H1 (cell line): Measurements from ENCODE around the gene SPTBN1. TPM values are rescaled to one million over a fixed set of nuclear protein-coding genes. Genes with fewer than 3 reads are reported as not detected.

Experiments
- CTCF ChIA-PET: fragments of 300-600 bp; sonication (Branson Sonifier 250); formaldehyde crosslinking; loops from one replicate; lab custom pipeline; 2021; ENCODE audit not compliant: partially characterized antibody; lab: Charles Lee
- POLR2A ChIA-PET: fragments of 300-600 bp; sonication (Branson Sonifier 250); formaldehyde crosslinking; loops from one replicate; lab custom pipeline; 2021; ENCODE audit warnings: inconsistent platforms; ENCODE audit not compliant: partially characterized antibody; lab: Charles Lee
- DNase-seq, 2 experiments: peaks; one replicate each; pipeline versions ENCODE4 v3.0.0 to v3.0.0-alpha.2; 2010 to 2022; ENCODE audit warnings: low spot score in 2 of 2, low read depth in 1 of 2, mixed read lengths in 1 of 2
- FAIRE-seq: peaks from 2 replicates; lab custom pipeline; 2011; peaks lifted over from hg19 to GRCh38; lab: Jason Lieb, UNC
- H2AFZ ChIP-seq: 2 replicates; pipeline ENCODE4 v1.8.1; 2012; ENCODE audit warnings: low read length, inconsistent platforms
- H2AK5ac ChIP-seq: 2 replicates; pipeline ENCODE4 v1.6.1; 2013; ENCODE audit warnings: low read depth, low read length
- H2BK120ac ChIP-seq: replicated peaks from 2 replicates; pipeline ENCODE3; 2013; ENCODE audit warnings: low read depth, low read length, inconsistent platforms
- H2BK12ac ChIP-seq: 2 replicates; pipeline ENCODE4 v1.6.1; 2013; ENCODE audit warnings: low read depth, low read length
- H2BK15ac ChIP-seq: 2 replicates; pipeline ENCODE4 v1.6.1; 2013; ENCODE audit warnings: low read length
- H2BK20ac ChIP-seq: 2 replicates; pipeline ENCODE4 v1.6.1; 2013; ENCODE audit warnings: low read length
- H2BK5ac ChIP-seq: 2 replicates; pipeline ENCODE4 v1.6.1; 2013; ENCODE audit warnings: low read depth, low read length
- H3K14ac ChIP-seq: 2 replicates; pipeline ENCODE4 v1.6.1; 2013; ENCODE audit warnings: inconsistent platforms; ENCODE audit not compliant: insufficient read length
- H3K18ac ChIP-seq: 2 replicates; pipeline ENCODE4 v1.6.1; 2013; ENCODE audit warnings: low read length; ENCODE audit errors: extremely low read depth
- H3K23ac ChIP-seq: 2 replicates; pipeline ENCODE4 v1.6.1; 2013; ENCODE audit warnings: inconsistent platforms; ENCODE audit not compliant: insufficient read length
- H3K23me2 ChIP-seq: 2 replicates; pipeline ENCODE4 v1.6.1; 2013; ENCODE audit warnings: low read depth, low read length
- H3K27ac ChIP-seq: 2 replicates; pipeline ENCODE4 v1.6.1; 2011; ENCODE audit warnings: low read depth, low read length, inconsistent platforms
- H3K27me3 ChIP-seq, 4 experiments: replicated peaks in 1 of 4; 1 replicate in 1 of 4; 2 replicates in 3 of 4; pipeline versions ENCODE4 v1.6.1 to v1.8.1; 2011 to 2013; ENCODE audit warnings: low read length in 3 of 4, mild to moderate bottlenecking in 3 of 4, inconsistent platforms in 2 of 4, mixed read lengths in 2 of 4, moderate library complexity in 1 of 4; ENCODE audit not compliant: control insufficient read depth in 3 of 4, insufficient read depth in 3 of 4; ENCODE audit errors: extremely low read depth in 1 of 4
- H3K36me3 ChIP-seq, 4 experiments: 2 replicates each; pipeline versions ENCODE4 v1.6.1 to v1.8.1; 2011 to 2013; ENCODE audit warnings: mild to moderate bottlenecking in 4 of 4, low read length in 3 of 4, moderate library complexity in 2 of 4, control low read depth in 1 of 4, inconsistent platforms in 1 of 4; ENCODE audit not compliant: insufficient read depth in 4 of 4, control insufficient read depth in 2 of 4
- H3K4ac ChIP-seq: replicated peaks from 2 replicates; pipeline ENCODE3; 2013; ENCODE audit warnings: low read length, low read depth, mixed read lengths, inconsistent platforms; ENCODE audit not compliant: insufficient read length
- H3K4me1 ChIP-seq, 4 experiments: replicated peaks in 1 of 4; 1 replicate in 1 of 4; 2 replicates in 3 of 4; pipeline versions ENCODE4 v1.6.1 to v1.8.1; 2011 to 2013; ENCODE audit warnings: low read length in 3 of 4, inconsistent platforms in 2 of 4, mixed read lengths in 1 of 4; ENCODE audit not compliant: insufficient read depth in 4 of 4, control insufficient read depth in 3 of 4
- H3K4me2 ChIP-seq, 2 experiments: 2 replicates each; pipeline versions ENCODE4 v1.6.1 to v1.8.1; 2011 to 2013; ENCODE audit warnings: low read depth in 2 of 2, low read length in 2 of 2, control low read depth in 1 of 2, inconsistent platforms in 1 of 2, mild to moderate bottlenecking in 1 of 2; ENCODE audit not compliant: insufficient read depth in 1 of 2
- H3K4me3 ChIP-seq, 4 experiments: fragments of 200-600, 300-600 bp in 1 of 4; sonication (generic), shearing (Covaris generic), sonication (Bioruptor Twin) in 1 of 4; 2 replicates each; pipeline versions ENCODE4 v1.5.1 to v1.8.1; 2011 to 2016; ENCODE audit warnings: low read length in 4 of 4, low read depth in 3 of 4, control low read depth in 2 of 4, inconsistent platforms in 2 of 4, mild to moderate bottlenecking in 2 of 4, mixed read lengths in 1 of 4, moderate library complexity in 1 of 4; ENCODE audit not compliant: insufficient read depth in 2 of 4; ENCODE audit errors: extremely low read depth in 1 of 4
- H3K56ac ChIP-seq: replicated peaks from 2 replicates; pipeline ENCODE3; 2013; ENCODE audit warnings: low read depth, mild to moderate bottlenecking, mixed read lengths, low read length, inconsistent platforms; ENCODE audit not compliant: insufficient read length
- H3K79me1 ChIP-seq: 2 replicates; pipeline ENCODE4 v1.6.1; 2013; ENCODE audit warnings: low read depth, low read length, control low read depth
- H3K79me2 ChIP-seq, 2 experiments: 2 replicates each; pipeline versions ENCODE4 v1.6.1 to v1.8.1; 2012 to 2013; ENCODE audit warnings: low read length in 2 of 2, mild to moderate bottlenecking in 2 of 2, inconsistent platforms in 1 of 2; ENCODE audit not compliant: insufficient read depth in 2 of 2, control insufficient read depth in 1 of 2
- H3K9ac ChIP-seq, 4 experiments: replicated peaks in 1 of 4; 1 replicate in 1 of 4; 2 replicates in 3 of 4; pipeline versions ENCODE4 v1.6.1 to v1.8.1; 2011 to 2013; ENCODE audit warnings: low read depth in 3 of 4, low read length in 3 of 4, control low read depth in 2 of 4, mild to moderate bottlenecking in 2 of 4, moderate library complexity in 2 of 4, inconsistent platforms in 1 of 4; ENCODE audit errors: extremely low read depth in 1 of 4
- H3K9me3 ChIP-seq, 2 experiments: 2 replicates each; pipeline versions ENCODE4 v1.6.1 to v1.8.1; 2012 to 2013; ENCODE audit warnings: mild to moderate bottlenecking in 2 of 2, moderate library complexity in 2 of 2, control low read depth in 1 of 2, inconsistent platforms in 1 of 2, low read depth in 1 of 2, low read length in 1 of 2, mixed read lengths in 1 of 2; ENCODE audit not compliant: insufficient read depth in 2 of 2
- H4K20me1 ChIP-seq, 2 experiments: replicated peaks in 1 of 2; 2 replicates each; pipeline versions ENCODE3 to v1.8.1; 2011 to 2013; ENCODE audit warnings: inconsistent platforms in 2 of 2, low read length in 2 of 2, mild to moderate bottlenecking in 1 of 2; ENCODE audit not compliant: insufficient read depth in 2 of 2, control insufficient read depth in 1 of 2
- H4K5ac ChIP-seq: 2 replicates; pipeline ENCODE4 v1.6.1; 2013; ENCODE audit warnings: low read length, low read depth, mixed read lengths, inconsistent platforms; ENCODE audit not compliant: insufficient read length
- H4K8ac ChIP-seq: 2 replicates; pipeline ENCODE4 v1.8.0; 2013; ENCODE audit warnings: mild to moderate bottlenecking, moderate library complexity, low read length, inconsistent platforms; ENCODE audit not compliant: insufficient read depth; ENCODE audit errors: extremely low read depth
- H4K91ac ChIP-seq: replicated peaks from 2 replicates; pipeline ENCODE3; 2013; ENCODE audit warnings: low read length, mixed read lengths, inconsistent platforms; ENCODE audit not compliant: insufficient read length
- CTCF ChIP-seq, 3 experiments: IDR thresholded peaks; 1 replicate in 2 of 3; 2 replicates in 1 of 3; pipeline versions ENCODE4 v1.5.1 to v1.6.1; 2011; ENCODE audit warnings: low read length in 3 of 3, mild to moderate bottlenecking in 3 of 3, inconsistent platforms in 2 of 3, low read depth in 1 of 3, moderate library complexity in 1 of 3; ENCODE audit not compliant: insufficient read depth in 1 of 3; ENCODE audit errors: control extremely low read depth in 1 of 3
- HDAC6 ChIP-seq: IDR thresholded peaks from one replicate; pipeline ENCODE4 v1.7.1; 2012; ENCODE audit warnings: low read depth, mild to moderate bottlenecking, inconsistent platforms, low read length, moderate library complexity
- NANOG ChIP-seq: IDR thresholded peaks from 2 replicates; pipeline ENCODE4 v1.6.1; 2011; ENCODE audit warnings: low read length, low read depth, mild to moderate bottlenecking, inconsistent platforms; ENCODE audit not compliant: insufficient read depth, poor library complexity, severe bottlenecking
- PHF8 ChIP-seq: fragments of 200-600 bp; sonication (generic); conservative IDR thresholded peaks from 2 replicates; pipeline ENCODE4 v1.7.1; 2012; ENCODE audit warnings: low read depth, mild to moderate bottlenecking, inconsistent platforms, low read length, moderate library complexity
- RBBP5 ChIP-seq: IDR thresholded peaks from 2 replicates; pipeline ENCODE4 v1.7.1; 2012; ENCODE audit warnings: low read depth, mild to moderate bottlenecking, inconsistent platforms, low read length, moderate library complexity, borderline replicate concordance
- YY1 ChIP-seq: IDR thresholded peaks from 2 replicates; pipeline ENCODE4 v1.6.1; 2011; ENCODE audit warnings: low read depth, mild to moderate bottlenecking, low read length
- WGBS, 2 experiments: shearing (Covaris generic) in 1 of 2; methylation state at CpG; one replicate each; pipeline versions ENCODE4 v1.1.6 to v1.1.7; 2013 to 2015; ENCODE audit warnings: low lambda C conversion rate in 2 of 2, mixed read lengths in 2 of 2, inconsistent platforms in 1 of 2, low coverage in 1 of 2, missing lambda C conversion rate in 1 of 2; ENCODE audit not compliant: insufficient replicate concordance in 2 of 2, insufficient coverage in 1 of 2, insufficient read length in 1 of 2; ENCODE audit errors: extremely low coverage in 1 of 2, missing lambda C conversion rate in 1 of 2; 5-methylcytosine and 5-hydroxymethylcytosine counted together
- polyA plus RNA-seq, 7 experiments: library from polyadenylated mRNA; depleted of rRNA in 3 of 7; stranded (reverse) in 5 of 7; unstranded in 2 of 7; fragments of >200 nt in 5 of 7; fragments of 200-250 nt in 2 of 7; gene quantifications; 1 replicate in 5 of 7; 2 replicates in 1 of 7; 4 replicates in 1 of 7; pipeline versions ENCODE4 v1.2.1 to v1.2.3, GENCODE V29; 2011 to 2013; ENCODE audit warnings: missing spikeins in 2 of 7, mixed read lengths in 2 of 7
- total RNA-seq: library from RNA; stranded (reverse); fragmentation: NEBNext Ultra II Directional; extraction: Animal tissue kit (Norgen Biotek cat#: 25700); gene quantifications from 2 replicates; pipeline ENCODE4 v1.2.1, GENCODE V29; 2021

The SPTBN1 gene
- total and polyA plus RNA-seq, 2 of the 8 experiments (the other 6 are each of a cell fraction or from before 2014, with no cell fraction given) = 31.8 to 180 TPM

GRCh38 chr2:54432251-54433015 lies 23.7 kb upstream of the SPTBN1 start:
- H3K36me3 ChIP-seq = no peaks in the 10 kb centered on the region
- no peak overlapping the region for H4K8ac ChIP-seq
- DNase-seq = no peak
- H3K4me2 ChIP-seq = no peak overlapping the region
- 75% methylated on average over 4 of the region's 4 CpGs; no CpG with 5 or more reads in 1 of the 2 experiments for WGBS, 2 experiments
- H2BK15ac ChIP-seq = no peak overlapping the region
- ChIA-PET CTCF (no interaction called here), POLR2A (no interaction called here)
- no peak overlapping the region for H4K91ac ChIP-seq
- no peaks in the 10 kb centered on the region for H3K23me2 ChIP-seq
- H3K27me3 ChIP-seq = no peaks in the 10 kb centered on the region
- no peak for FAIRE-seq
- no peak overlapping the region for H4K5ac ChIP-seq
- H3K14ac ChIP-seq = no peak overlapping the region
- H3K27ac ChIP-seq = no peak overlapping the region
- H3K4me1 ChIP-seq = no peaks in the 10 kb centered on the region
- H3K23ac ChIP-seq = no peak overlapping the region
- H3K56ac ChIP-seq = no peak overlapping the region
- H3K79me1 ChIP-seq = no peaks in the 10 kb centered on the region
- H2AFZ ChIP-seq = no peak overlapping the region
- no peak overlapping the region for H3K18ac ChIP-seq
- H3K4me3 ChIP-seq = no peak overlapping the region
- no peaks in the 10 kb centered on the region for H3K79me2 ChIP-seq
- H3K9me3 ChIP-seq = no peaks in the 10 kb centered on the region
- H3K4ac ChIP-seq = no peak overlapping the region
- H2BK20ac ChIP-seq = no peak overlapping the region
- no peak overlapping the region for H2AK5ac ChIP-seq
- no peak overlapping the region for H3K9ac ChIP-seq
- no peak overlapping the region for H2BK12ac ChIP-seq
- no peaks in the 10 kb centered on the region for H4K20me1 ChIP-seq
- TF ChIP-seq YY1 (no peak), NANOG (no peak), RBBP5 (no peak), HDAC6 (no peak), PHF8 (no peak), CTCF (IDR thresholded peaks at IDR 0.05; ENCODE audit: control extremely low read depth in 1 of 3, insufficient read depth in 1 of 3, low read depth in 1 of 3, low read length in 3 of 3) (no peak)
- no peak overlapping the region for H2BK5ac ChIP-seq
- H2BK120ac ChIP-seq = no peak overlapping the region
